NCI-H1105 (cell line): ENCODE measurements around the gene MYO7A.
A peak's percentile ranks its signal among the peaks of the same experiment; 100 is the strongest.

Experiments used
- DNase-seq: peaks from one replicate; lab custom pipeline; 2025; lab: John Stamatoyannopoulos, UW

Gene MYO7A

GRCh38 chr11:77146261-77147035 is 18.4 kb downstream of the MYO7A start:
- DNase-seq: no peak

GRCh38 chr11:77147036-77147315 is 18.9 kb downstream of the MYO7A start:
- DNase-seq: no peak

DNA sequence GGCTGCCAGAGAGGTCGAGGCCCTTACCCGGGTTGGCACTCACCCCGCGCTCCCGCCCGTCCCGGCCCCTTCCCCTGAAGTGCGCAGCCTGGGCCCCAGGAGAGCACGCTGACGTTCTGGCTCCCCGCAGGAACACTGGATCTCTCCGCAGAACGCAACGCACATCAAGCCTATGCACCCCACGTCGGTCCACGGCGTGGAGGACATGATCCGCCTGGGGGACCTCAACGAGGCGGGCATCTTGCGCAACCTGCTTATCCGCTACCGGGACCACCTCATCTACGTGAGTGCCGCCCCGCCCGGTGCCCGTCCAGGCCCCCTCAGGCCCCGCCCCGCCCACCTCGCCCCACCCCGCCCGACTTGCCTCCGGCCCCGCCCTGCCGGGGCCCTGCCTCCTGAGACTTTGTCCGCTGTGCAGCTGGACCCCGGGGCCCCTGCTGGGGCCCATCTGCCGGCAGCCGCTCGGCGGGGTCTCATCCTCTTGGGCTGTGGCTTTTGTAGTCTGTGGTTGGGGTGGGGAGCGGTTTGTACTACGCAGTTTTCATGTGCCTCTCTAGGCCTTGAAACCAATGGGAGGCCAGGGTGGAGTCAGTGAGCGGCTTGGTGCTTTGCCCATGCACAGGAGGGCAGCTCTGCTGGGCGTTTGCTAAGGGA is 19.7 kb downstream of the MYO7A start:
- DNase-seq: no peak

- no peak for DNase-seq
These were observed 21.1 kb downstream of the MYO7A start for GRCh38 chr11:77148963-77149715.

GRCh38 chr11:77149716-77150392 is 21.8 kb downstream of the MYO7A start:
- no peak for DNase-seq

DNA sequence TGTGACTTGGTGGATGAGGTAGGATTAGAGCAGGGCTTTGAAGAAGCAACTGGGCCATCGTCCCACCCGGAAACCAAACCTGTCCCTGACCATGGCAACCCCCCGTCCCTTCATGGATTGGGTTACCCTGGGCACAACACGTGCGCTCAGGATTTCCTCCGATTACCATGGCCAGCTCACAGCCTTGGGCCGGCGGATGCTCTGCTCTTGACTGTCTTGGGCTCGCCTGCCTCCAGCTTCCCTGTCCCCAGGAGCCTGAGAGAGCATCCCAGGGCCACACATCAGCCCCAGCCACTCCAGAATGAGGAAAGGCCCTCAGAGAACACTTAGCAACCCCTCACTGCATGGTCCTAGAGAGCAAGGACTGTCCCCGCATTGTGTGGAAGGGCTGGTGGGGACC is 22.8 kb downstream of the MYO7A start:
- DNase-seq: no peak

- DNase-seq: peak; percentile 79
These were observed 23.9 kb downstream of the MYO7A start for GRCh38 chr11:77151804-77152509.

GRCh38 chr11:77152846-77153245 is 24.8 kb downstream of the MYO7A start:
- no peak for DNase-seq

- no peak for DNase-seq
These were observed 25.5 kb downstream of the MYO7A start for GRCh38 chr11:77153276-77154185.

DNA sequence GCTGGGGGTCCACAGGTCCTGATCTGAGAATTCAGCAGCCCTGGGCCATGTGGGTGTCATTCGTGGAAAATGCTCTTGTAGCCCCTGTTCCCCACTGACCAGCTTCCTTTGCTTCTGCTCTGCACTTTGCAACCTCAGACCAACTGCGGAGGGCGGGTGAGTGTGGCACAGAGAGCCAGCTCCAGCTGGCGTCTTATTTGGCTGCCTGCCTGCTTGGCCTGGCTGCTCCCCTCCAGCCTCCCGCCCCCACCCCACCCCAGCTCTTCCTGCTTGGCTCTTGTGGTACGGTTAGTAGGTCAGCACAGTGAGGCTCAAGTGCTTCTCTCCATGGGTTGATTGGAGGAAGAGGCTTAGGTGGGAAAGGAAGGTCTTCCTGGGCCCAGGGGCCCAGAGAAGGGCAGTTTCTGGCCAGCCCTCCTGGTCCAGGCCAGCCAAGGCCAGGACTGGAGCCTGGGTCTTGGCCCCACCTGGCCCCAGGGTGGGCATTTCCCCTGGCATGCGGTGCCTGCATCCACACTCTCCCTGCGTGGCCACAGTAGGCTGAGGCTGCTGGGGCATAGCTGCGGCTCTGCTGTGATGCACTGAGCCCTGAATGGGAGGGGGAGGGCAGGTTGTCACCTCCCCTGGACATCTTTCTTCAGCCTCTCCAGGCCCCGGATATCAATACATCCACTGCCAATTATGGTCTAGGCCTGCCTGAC is 26.5 kb downstream of the MYO7A start:
- DNase-seq: peak; percentile 81

GRCh38 chr11:77155082-77155475 is 27.0 kb downstream of the MYO7A start:
- DNase-seq: no peak

- no peak for DNase-seq
These were observed 27.6 kb downstream of the MYO7A start for GRCh38 chr11:77155556-77156130.

GRCh38 chr11:77156396-77157195 is 28.6 kb downstream of the MYO7A start:
- no peak for DNase-seq

- DNase-seq: no peak
These were observed 30.1 kb downstream of the MYO7A start for GRCh38 chr11:77158041-77158695.

GRCh38 chr11:77159219-77159936 is 31.3 kb downstream of the MYO7A start:
- DNase-seq: no peak

- DNase-seq: no peak
These were observed 32.0 kb downstream of the MYO7A start for GRCh38 chr11:77159937-77160495.

GRCh38 chr11:77163271-77163670 is 35.2 kb downstream of the MYO7A start:
- DNase-seq: no peak

- DNase-seq: no peak
These were observed 37.0 kb downstream of the MYO7A start for GRCh38 chr11:77165066-77165465.
